Mucosa of descending colon (tissue), 3 donors: ENCODE results near the gene OR8B12. TPM values are rescaled to one million over a fixed set of nuclear protein-coding genes. Genes with fewer than 3 reads are reported as not detected.
"Not testable (repeated sequence)": the region's sequence is repeated elsewhere in the genome, so short reads cannot be mapped to it uniquely, and the experiment has no call there.

Experiments
- ATAC-seq: fragments of 200-7000 bp; cut with Tn5 transposase; one replicate; pipeline ENCODE4 v1.9.1; 2020; ENCODE audit warnings: mild to moderate bottlenecking, moderate library complexity
- DNase-seq, 3 donors: peaks; one replicate each; pipeline ENCODE4 v3.0.0-alpha.2; 2020
- H3K36me3 ChIP-seq: fragments of 200-600 bp; one replicate; pipeline ENCODE4 v1.8.0; 2021; ENCODE audit warnings: low read depth, mild to moderate bottlenecking
- H3K4me1 ChIP-seq: fragments of 200-600 bp; one replicate; pipeline ENCODE4 v1.8.0; 2021; ENCODE audit warnings: low read depth, mild to moderate bottlenecking
- H3K4me3 ChIP-seq: fragments of 200-600 bp; one replicate; pipeline ENCODE4 v1.8.0; 2021; ENCODE audit warnings: mild to moderate bottlenecking
- H3K9me3 ChIP-seq: fragments of 200-600 bp; one replicate; pipeline ENCODE4 v1.8.0; 2021; ENCODE audit warnings: mild to moderate bottlenecking
- CTCF ChIP-seq: fragments of 200-600 bp; IDR thresholded peaks from one replicate; pipeline ENCODE4 v1.8.0; 2022; ENCODE audit warnings: antibody characterized with exemption, mild to moderate bottlenecking
- intact Hi-C, 2 donors: fragments of 100-400 bp; cut with DNase I in 1 of 2; cut with micrococcal nuclease in 1 of 2; formaldehyde crosslinking; loops; one replicate each; pipeline versions ENCODE4 v1.11.0 to v1.11.1; 2022; cut with DNase I, micrococcal nuclease
- total RNA-seq, 3 donors: library from RNA; stranded (reverse); fragmentation: NEBNext Ultra II Directional in 2 of 3; extraction: Animal tissue kit (Norgen Biotek cat#: 25700) in 2 of 3; gene quantifications; one replicate each; pipeline versions ENCODE4 v1.2.1 to v1.2.4, GENCODE V29; 2021 to 2023
- donor health status: DM: no; HTN: no; CAD: no; lungs with moderate emphysema.
- donor health status: DM: no; HTN: no; CAD: no.
- donor health status: DM: no; HTN: yes; CAD: no.

The OR8B12 gene
- total RNA-seq, 3 donors from 2014 or later, result not detected

GRCh38 chr11:124520550-124520854, 23.0 kb downstream of the OR8B12 start:
- H3K4me3 ChIP-seq, result no peak overlapping the region
- TF ChIP-seq CTCF, result no peak
- no peak for DNase-seq
- no peaks in the 10 kb centered on the region for H3K9me3 ChIP-seq
- no peak for ATAC-seq
- no peaks in the 10 kb centered on the region for H3K4me1 ChIP-seq
- H3K36me3 ChIP-seq, result no peaks in the 10 kb centered on the region
- intact Hi-C loops, result no loop called here

GRCh38 chr11:124519850-124520549, 23.5 kb downstream of the OR8B12 start:
- DNase-seq, result no peak
- TF ChIP-seq CTCF, result no peak
- no peaks in the 10 kb centered on the region for H3K9me3 ChIP-seq
- intact Hi-C loops, result no loop called here
- no peaks in the 10 kb centered on the region for H3K4me1 ChIP-seq
- ATAC-seq, result no peak
- no peak overlapping the region for H3K4me3 ChIP-seq
- H3K36me3 ChIP-seq, result no peaks in the 10 kb centered on the region

GRCh38 chr11:124518989-124519451, 24.4 kb downstream of the OR8B12 start:
- Histone ChIP-seq H3K4me1 (no peaks in the 10 kb centered on the region), H3K9me3 (no peaks in the 10 kb centered on the region), H3K4me3 (no peak overlapping the region), H3K36me3 (no peaks in the 10 kb centered on the region)
- no peak for ATAC-seq
- no peak for DNase-seq
- intact Hi-C loops, result no loop called here
- no peak for TF ChIP-seq CTCF

GRCh38 chr11:124517314-124517713, 26.1 kb downstream of the OR8B12 start:
- intact Hi-C loops, result no loop called here
- no peak for ATAC-seq

GRCh38 chr11:124514675-124515074, 28.8 kb downstream of the OR8B12 start:
- H3K9me3 ChIP-seq, H3K4me1 ChIP-seq, H3K36me3 ChIP-seq, intact Hi-C loops, DNase-seq, H3K4me3 ChIP-seq, ATAC-seq: not testable (repeated sequence)

More at GRCh38 chr11:124517314-124517713, 26.1 kb downstream of the OR8B12 start:
- no peak for DNase-seq
- Histone ChIP-seq H3K4me1 (no peaks in the 10 kb centered on the region), H3K36me3 (no peaks in the 10 kb centered on the region), H3K4me3 (no peak overlapping the region), H3K9me3 (no peaks in the 10 kb centered on the region)
- TF ChIP-seq CTCF, result no peak

GRCh38 chr11:124514131-124514530, 29.3 kb downstream of the OR8B12 start:
- intact Hi-C loops, result no loop called here
- no peak for DNase-seq
- TF ChIP-seq CTCF, result no peak

More at GRCh38 chr11:124514131-124514530, 29.3 kb downstream of the OR8B12 start:
- no peak overlapping the region for H3K4me3 ChIP-seq
- H3K9me3 ChIP-seq, result no peaks in the 10 kb centered on the region
- no peak for ATAC-seq
- H3K4me1 ChIP-seq, result no peaks in the 10 kb centered on the region
- no peaks in the 10 kb centered on the region for H3K36me3 ChIP-seq
